Activated T-helper 9 cell treated with anti-CD3 and anti-CD28 coated beads, Interleukin-2, amount 50 U/mL, for 16 hours (primary cell): ENCODE measurements around the gene HEXA.
A peak's percentile ranks its signal among the peaks of the same experiment; 100 is the strongest.

Experiments
- DNase-seq: peaks from one replicate; pipeline ENCODE4 v3.0.0-alpha.2; 2020; ENCODE audit warnings: low read depth

HEXA gene

DNA sequence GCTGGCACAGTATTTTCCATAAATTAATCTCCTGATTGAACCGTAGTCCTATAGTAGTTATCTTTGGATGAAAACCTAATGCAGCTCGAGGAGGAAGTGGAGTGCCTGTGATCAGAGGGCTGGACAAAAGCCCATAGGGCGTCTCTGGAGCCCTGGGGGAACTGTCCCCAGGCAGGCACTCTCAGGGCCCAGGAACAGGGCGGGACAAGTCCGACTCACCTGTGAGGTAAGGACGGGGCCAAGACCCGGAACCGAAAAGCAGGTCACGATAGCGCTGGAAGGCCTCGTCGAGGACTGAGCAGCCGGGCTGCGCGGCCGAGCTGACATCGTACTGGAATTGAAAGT lies 341 bp downstream of the HEXA start:
- no peak for DNase-seq

DNA sequence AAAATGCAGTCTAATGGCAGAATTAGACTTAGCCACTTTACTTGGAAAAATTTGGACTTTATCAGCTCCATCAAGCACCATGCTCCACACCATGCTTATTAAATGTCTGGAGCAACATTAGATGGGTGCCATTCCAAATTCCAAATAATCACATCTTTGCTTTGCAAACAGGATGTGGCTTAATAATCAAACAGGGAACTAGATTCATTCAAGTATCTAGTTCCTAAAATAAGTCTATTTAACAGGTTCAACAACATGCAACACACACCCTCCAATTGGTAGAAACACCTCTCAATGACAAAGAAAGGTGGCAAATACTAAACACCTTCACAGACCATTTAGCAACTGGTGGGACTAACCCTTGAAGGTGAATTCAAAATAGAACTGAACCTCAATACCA lies 3.5 kb downstream of the HEXA start:
- DNase-seq: no peak

DNA sequence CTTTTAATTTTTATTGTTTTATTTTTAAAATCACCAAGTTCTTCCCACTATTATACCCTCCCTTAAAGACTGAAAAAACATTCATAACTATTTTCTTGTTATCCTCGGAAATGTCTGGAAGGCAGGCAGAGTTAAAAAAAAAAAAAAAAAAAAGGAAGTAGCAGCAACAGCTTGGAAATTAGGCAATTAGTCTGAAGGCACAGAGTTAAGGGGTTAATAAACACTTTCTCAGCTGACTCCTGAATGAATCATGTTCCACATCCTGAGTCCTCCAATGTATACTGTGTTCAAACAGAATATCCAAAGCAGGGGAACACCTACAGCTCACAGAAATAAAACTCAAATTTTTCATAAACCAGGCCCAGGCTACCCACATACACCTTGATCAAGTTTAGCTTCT lies 5.8 kb downstream of the HEXA start:
- DNase-seq: no peak

DNA sequence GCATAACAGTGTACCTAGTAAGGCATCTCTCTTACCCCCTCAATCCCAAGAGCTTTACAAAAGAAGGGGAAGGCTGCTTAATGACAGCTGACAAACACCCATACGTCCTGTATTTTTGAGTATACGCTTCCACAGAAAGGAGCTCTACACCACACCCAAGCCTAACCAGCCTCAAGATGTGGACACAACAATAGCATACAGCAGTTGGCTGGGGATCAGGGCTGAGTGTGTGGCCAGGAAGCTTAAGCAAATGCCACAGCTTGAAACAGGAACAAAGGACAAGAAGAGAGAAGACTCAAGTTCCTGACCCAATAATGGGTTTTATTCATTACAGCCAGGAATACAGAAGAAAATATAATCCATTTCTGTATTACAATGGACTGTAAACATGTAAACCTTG lies 6.9 kb downstream of the HEXA start:
- no peak for DNase-seq

DNA sequence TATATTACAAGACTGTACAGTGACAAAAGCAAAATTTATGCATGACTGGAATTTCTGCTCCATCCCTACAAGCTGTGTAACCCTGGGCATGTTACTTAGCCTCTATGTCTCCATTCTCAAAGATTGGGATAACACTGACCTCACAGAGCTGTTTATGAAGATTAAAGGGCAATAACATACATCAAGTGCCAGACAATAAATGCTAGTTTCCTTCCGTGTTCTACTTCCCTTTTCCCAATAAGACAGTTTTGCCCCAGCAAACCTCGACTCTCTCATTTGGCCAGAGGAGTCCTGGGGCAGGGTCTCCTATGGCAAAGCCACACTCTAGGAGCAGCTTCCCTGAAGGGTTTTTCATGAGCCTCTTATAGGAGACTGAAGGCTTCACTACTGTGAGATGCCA lies 7.5 kb downstream of the HEXA start:
- no peak for DNase-seq

DNA sequence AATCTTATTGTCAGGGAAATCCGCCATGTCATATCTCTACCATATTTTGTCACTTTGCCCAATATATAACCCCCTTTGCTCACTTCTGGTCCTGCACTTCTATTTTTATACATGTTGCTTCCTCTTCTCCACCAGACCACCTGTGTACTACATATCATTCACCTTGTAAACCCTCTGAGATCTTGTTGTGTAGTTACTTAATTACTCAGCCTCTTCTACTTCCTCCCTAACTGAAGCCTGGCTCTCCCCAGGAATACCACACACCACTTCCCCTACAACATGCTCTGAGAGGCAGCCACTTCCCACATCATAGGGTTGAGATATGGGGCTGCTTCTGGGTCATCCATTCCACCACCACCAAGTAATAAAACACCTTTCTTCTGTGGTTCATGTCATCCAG lies 10.0 kb downstream of the HEXA start:
- no peak for DNase-seq

DNA sequence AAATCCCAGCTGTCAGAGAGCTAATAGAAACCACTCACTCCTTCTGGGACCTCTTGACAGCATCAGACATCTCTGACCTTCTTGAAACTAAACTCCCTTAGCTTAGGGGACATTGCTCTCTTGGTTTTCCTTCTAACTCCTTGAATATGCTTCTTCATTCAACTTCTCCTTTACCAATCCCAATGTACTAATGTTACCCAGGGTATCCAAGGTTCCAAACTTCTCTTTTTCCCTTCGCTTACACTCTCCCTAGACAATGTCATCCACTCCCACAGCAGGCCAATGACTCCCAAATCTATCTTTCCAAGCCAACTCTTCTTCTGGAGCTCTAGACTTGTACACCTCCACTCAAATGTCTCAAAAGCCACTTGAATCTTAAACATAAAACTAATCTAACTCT lies 14.6 kb downstream of the HEXA start:
- no peak for DNase-seq

DNA sequence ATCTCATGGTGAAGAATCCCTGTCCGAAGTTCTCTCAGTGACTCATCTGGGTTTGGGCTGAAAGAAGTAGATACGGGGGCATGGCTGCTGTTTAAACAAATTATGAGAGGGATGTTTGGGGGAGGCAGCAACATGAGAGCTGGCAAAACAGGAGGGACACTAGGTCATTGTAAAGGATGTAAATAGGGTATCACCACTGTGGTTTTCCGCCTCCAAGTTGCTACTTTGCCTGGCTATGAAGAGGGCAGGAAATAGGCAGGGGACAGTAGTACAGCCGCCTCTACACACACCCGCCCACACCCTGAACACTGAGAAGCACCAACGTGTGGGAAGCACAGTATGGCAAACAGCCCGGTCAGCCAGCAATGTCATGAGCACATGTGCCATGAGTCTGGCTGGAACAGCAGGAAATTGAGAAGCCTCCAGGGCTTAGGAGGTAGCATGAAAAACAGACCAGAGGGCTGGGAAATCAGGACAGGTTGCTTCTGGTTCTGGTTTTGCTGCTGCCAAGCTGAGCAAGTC lies 17.1 kb downstream of the HEXA start:
- no peak for DNase-seq

DNA sequence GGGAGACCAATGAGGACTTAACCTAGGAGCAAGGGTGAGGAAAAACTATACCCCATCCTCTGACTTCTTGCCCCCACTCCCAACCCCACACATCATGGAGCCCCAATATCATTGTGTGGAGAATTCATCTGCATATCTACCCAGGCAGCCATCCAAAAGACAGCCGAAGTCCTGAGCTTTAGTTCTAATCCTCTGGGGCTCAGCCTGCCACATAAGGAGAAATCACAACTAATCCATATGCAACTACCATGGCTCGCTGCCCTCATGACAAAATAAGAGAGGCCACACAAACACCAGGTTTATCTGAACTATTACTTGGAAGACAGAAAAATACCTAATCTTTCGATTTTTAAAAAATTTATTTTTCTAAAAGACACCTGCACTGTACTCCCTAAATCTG lies 17.7 kb downstream of the HEXA start:
- DNase-seq: no peak

DNA sequence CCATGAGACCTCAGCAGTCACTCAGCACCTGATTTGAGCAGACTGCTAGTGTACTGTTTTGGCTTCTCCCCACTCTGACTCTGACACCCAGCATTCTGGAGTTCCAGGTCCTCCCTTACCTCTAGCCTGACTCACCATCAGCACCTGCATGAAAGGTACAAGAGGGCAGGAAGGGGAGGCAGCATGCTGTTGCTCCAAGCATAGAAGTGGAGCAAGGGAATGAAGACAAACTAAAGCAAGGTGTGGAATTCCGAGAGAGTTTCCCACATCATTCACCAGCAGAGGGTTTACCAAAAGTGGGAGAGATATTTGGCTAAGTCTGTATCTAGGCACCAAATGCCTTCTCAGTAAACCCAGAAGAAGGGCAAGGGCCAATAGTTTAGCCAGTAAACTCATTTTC lies 21.3 kb downstream of the HEXA start:
- no peak for DNase-seq

DNA sequence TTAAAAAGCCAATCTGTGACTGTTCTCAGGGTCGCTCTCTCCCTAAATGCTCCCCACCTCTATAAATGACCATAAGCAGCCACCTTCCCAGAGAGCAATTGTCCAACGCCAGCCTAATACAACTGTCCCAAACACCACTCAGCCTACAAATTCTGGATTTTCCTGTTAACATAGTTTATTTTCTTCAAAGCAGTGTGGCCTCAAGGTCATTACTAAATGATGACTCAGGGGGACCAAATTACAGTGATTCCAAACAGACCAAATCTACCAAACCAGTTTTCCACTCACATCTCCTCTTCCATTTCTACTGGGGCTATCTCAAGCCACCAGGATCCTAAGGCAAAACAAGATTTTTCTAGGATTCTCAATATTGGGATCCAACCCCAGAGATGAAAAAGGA lies 22.5 kb downstream of the HEXA start:
- DNase-seq: no peak

DNA sequence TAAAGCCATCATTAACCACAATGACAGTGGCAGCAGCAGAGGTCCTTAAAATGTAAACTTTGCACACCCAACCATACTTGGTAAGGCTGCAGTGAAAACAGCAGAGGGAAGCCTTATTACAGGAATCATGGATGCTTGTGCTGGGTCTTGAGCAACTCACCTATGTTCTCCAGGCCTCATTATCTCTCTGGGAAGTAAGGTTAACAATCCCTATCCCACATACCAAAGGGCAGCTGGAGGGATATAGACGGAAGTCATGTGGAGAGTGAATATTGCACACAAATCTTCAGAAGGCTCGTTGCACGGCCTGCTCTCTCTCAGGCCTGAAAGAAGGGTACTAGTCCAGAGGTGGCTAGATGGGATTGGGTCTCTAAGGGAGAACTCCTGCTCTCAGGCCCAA lies 30.0 kb downstream of the HEXA start:
- DNase-seq: no peak

DNA sequence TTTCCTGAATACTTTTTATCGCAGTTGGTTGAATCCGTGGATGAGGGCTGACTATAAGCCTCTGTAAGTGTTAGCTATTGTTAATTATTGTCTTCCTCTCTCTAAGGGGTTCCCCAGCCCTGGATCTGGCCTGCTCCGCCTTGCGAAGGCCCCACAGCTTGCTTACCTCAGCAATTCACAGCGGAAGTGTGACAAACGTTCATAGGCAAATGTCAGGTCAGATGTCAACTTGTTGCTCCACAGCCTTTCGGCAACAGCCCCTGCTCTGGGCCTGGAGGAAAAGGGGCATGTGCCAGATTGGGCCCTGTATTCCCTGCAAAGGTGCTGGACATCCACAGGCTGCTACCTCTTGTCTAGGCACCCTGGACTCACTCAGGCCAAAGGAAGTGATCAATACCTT lies 30.5 kb downstream of the HEXA start:
- no peak for DNase-seq

DNA sequence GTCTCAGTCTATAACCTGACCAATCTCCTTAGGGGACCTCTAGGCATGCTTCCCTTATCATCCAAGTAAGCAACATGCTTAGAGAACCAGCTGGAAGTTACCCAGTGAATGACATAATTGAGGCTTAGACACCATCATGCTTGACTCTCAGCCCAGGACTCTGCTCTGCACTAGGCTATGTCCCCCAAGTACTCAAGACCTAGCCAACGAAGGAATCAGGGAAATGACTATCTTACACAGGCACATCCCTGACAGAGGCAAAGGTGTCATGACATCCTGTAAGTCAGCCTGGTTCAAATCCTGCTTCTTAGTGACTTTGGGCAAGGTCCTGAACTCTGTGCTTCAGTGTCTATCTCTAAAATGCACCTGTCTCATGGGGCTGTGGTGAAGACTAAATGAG lies 31.2 kb downstream of the HEXA start:
- no peak for DNase-seq

DNA sequence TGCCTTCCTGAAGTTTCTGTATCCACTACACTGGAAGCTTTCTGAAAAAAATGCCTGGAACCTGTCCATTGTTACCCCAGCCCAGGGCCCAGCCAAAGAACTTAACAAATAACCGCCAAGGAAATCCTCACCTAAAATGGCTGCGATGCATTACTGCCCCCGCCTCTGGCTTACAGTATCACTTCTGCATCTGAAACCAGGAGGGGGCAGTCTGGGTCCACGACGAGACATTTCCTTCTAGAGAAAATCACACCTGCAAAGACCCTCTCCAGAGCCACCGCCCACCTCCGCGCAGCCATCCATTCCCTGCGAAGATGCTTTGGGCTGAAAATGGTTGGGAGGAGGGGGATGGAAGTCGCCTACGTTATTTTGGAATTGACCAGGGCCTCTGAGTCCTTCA lies 33.4 kb downstream of the HEXA start:
- no peak for DNase-seq

DNA sequence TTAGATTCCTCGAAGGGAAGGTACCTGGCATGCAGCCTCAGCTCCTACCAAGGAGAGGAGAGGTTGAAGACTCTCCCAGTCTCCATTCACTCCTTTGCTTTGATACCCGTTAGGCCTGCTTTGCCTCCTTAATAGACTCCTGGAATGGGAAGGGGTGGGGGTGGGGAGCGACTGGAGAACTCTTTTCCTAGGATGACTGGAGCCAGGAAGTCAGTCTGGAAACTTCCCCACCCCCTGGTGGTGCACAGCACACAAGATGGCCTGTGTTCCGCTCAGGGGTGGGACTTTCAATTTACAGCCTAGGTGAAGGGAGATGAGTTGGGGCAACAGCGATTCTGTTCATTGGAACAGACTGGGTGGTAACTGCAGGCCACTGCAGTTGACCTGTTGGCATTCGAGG lies 34.5 kb downstream of the HEXA start:
- no peak for DNase-seq

DNA sequence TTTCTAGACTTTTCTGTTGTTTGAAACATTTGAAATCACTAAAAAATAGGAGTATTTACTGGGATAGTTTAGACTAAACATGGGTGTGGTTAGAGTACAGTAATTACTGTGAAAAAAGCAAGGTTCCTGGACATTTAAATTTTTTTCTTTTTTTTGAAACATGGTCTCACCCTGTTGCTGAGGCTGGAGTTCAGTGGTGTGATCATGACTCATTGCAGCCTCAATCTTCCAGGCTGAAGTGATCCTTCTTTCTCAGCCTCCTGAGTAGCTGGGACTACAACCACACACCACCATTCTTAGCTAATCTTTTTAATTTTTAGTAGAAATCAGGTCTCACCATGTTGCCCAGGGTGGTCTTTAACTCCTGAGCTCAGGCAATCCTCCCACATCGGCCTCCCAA lies 35.4 kb downstream of the HEXA start:
- no peak for DNase-seq

DNA sequence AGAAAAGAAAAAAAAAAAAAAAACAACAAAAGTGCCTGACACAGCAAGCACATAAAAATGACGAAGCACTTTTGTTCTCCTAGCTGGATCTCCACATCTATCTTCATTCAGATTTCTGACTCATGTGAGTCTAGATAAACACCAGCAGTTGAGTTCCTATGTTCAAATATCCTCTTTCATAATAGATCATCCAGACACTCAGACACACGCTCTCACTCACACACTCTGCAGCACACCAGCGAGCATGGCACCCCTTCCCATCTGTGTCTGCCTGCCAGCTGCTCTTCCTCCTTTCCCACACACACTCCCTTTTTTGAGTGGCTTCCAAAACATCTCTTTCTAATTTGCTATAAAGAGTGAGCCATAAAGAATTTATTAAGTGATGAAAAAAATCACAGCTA lies 36.0 kb downstream of the HEXA start:
- no peak for DNase-seq

DNA sequence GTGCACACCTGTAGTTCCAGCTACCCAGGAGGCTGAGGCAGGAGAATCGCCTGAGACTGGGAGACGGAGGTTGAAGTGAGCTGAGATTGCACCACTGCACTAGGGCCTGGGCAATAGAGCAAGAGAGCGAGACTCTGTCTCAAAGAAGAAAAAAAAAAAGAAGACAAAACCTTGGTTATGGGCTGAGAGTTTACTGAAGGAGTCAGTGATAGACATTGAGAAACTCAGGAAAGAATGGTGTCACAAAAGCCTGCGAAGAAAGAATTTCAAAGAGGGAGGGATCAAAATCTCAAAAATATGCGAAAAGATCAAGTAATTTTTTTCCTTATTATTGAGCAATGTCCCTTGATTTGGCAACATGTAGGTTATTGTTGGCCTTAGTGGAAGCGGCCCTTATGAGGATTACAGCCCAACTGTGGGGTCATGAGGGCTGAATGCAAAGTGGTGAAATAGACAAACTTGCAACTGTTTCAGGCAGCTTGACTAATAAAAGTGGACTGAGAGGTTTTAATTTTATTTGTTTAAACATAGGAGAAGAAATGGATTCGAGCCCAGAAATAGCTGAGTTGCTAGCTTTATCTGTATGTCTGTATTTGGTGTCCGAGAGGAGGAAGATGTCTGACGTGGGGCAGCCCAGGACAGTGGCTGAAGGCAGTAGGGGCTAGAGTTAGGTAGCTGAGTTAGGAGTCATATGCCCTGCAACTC lies 37.0 kb downstream of the HEXA start:
- DNase-seq: no peak

DNA sequence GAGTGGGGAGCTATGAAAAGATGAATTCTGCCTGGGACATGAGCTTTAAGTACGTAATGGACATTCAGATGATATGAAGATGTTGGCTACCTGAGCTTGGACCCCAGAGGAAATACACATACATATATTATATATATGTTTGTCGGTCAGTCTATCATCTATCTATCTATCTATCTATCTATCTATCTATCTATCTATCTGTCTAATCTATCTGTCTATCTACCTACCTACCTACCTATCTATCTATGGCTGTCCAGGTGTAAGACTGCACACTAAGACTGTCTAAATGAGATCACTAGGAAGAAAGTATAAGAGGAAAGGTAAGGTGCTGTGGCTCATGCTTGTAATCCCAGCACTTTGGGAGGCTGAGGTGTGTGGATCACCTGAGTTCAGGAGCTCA lies 37.7 kb downstream of the HEXA start:
- no peak for DNase-seq

DNA sequence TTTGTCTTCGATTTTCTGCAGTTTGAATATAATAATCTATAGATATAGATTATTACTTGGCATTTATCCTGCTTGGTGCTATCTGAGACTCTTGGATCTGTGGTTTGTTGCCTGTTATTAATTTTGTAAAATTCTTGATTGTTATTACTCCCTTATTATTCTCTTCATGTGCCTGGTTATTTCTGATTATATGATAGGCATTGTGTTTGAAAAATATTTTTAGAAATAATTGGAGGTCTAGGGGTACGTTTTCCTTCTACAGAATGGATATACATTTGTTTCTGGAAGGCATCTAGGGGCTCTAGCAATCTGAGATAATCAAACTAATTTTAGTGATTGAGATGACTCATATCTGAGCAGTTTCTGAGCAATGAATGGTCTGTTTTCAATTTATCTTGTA lies 41.0 kb downstream of the HEXA start:
- no peak for DNase-seq

DNA sequence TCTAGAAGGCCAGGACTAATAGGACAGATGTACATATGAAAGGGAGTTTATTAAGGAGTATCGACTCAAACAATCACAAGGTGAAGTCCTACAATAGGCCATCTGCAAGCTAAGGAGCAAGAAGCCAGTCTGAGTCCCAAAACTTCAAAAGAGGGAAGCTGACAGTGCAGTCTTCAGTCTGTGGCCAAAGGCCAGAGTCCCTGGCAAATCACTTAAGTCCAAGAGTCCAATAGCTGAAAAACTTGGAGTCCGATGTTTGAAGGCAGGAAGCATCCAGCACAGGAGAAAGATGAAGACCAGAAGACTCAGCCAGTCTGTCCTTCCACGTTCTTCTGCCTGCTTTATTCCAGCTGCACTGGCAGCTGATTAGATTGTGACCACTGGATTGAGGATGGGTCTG lies 44.8 kb downstream of the HEXA start:
- no peak for DNase-seq

DNA sequence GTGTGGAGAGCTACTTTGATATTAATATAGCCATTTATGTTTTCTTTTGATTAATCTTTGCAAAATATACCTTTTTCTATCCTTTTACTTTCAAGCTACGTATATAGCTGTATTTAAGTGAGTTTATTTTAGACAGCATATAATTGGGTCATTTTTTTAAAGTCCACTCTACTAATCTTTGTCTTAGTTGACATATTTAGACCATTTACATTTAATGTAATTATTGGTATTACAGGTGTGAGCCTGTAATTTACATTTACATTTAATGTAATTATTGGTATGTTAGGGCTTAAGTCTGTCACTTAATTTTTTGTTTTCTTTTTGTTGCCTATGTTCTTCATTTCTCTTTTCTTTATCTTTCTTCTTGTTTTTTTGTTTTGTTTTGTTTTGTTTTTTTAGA lies 52.1 kb downstream of the HEXA start:
- no peak for DNase-seq

DNA sequence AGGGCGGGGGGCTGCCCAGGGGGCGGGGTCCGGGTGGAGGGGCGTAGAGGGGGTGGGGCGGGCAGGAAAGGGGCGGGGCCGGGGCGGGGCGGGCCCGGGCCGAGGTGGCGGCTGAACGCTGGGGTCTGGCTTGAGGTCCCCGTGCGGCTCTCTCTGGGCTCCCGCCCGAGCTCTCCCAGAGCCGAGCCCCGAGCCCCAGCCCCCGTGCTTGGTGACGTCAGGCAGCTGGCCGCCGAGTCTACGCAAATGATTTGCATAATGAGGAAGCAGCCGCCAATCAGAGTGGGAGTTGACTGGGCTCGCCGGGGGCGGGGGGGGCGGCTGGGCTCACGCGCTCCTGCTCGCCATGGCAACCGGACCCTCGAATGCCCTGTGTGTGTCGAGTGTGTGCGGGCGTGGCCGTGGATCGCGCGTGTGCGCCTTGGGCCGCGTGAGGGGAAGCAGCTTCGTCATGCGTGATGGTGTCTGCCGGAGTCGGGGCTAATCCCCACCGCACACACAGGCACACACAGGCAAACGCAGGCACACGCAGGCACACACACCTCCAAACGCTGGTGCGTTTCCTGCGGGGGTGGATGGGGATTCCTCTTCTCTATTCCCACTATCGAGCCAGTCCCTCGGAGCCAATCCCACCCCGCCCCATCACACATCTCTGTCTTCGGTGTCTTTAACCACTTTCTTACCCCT lies 55.7 kb downstream of the HEXA start, which contains the start of gene CELF6:
Gene CELF6 (minus strand): TSS at position 173 of the 687 bp plus-strand sequence. CDS start 283 bp downstream, outside the sequence.
- DNase-seq: peak; percentile 68
